Measurements from ENCODE around the gene NSMF. TPM values are rescaled to one million over a fixed set of nuclear protein-coding genes. Genes with fewer than 3 reads are reported as not detected.

NSMF gene
- total RNA-seq, 1 donor = 22.4 TPM

DNA sequence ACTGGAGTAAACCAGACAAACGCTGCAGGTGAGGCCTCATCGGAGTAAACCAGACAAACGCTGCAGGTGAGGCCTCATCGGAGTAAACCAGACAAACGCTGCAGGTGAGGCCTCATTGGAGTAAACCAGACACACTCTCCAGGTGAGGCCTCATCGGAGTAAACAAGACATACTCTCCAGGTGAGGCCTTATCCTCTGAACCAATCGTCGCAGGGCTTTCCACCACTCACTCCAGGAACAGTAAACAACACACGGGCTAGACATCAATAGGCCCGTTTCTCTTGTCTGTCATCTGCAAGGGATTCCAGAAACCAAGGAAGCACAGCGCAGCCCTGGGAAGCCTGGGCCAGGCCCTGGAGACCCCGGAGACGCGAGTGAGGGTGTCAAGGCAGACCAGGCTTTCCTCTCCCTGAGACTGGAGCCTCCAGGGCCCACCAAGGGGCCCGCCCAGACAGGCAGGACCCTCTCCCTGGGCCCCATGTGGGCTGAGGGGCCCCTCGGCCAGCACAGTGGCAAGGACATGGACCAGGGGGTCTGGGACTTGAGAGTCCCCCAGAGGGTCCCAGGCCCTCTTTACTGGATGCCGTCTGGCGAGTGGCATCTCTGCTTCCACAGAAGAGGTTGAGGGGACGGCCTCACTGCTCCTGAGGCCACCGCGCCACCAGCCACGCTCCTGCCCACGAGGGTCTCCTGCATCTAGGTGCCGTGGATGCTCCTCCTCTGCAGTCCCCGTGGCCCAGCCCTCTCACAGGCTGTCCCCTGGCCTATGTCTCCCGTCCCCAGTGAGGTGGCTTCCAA is 26.4 kb upstream of the NSMF start:
- H3K79me2 ChIP-seq (ENCODE audit: insufficient read depth, low read length) = no peaks in the 10 kb centered on the region
- DNase-seq (ENCODE audit: insufficient read length, low spot score, missing footprints) = peak; percentile 63
- H4K20me1 ChIP-seq (ENCODE audit: insufficient read depth, low read length) = no peaks in the 10 kb centered on the region
- H3K4me2 ChIP-seq (ENCODE audit: insufficient read depth, low read length) = no peak overlapping the region
- H3K9me3 ChIP-seq (ENCODE audit: low read depth, low read length) = no peaks in the 10 kb centered on the region
- TF ChIP-seq, protein P1, sequence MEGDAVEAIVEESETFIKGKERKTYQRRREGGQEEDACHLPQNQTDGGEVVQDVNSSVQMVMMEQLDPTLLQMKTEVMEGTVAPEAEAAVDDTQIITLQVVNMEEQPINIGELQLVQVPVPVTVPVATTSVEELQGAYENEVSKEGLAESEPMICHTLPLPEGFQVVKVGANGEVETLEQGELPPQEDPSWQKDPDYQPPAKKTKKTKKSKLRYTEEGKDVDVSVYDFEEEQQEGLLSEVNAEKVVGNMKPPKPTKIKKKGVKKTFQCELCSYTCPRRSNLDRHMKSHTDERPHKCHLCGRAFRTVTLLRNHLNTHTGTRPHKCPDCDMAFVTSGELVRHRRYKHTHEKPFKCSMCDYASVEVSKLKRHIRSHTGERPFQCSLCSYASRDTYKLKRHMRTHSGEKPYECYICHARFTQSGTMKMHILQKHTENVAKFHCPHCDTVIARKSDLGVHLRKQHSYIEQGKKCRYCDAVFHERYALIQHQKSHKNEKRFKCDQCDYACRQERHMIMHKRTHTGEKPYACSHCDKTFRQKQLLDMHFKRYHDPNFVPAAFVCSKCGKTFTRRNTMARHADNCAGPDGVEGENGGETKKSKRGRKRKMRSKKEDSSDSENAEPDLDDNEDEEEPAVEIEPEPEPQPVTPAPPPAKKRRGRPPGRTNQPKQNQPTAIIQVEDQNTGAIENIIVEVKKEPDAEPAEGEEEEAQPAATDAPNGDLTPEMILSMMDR (IDR thresholded peaks at IDR 0.05; ENCODE audit: extremely low read depth, low read depth, low read length) = no peak
- H3K36me3 ChIP-seq (ENCODE audit: insufficient read depth, low read length) = no peaks in the 10 kb centered on the region
- peaks cover 8% of the 10 kb centered on the region for H3K4me1 ChIP-seq (ENCODE audit: insufficient read depth, low read length)
- H2AFZ ChIP-seq (ENCODE audit: low read length) = no peak overlapping the region
- no peak overlapping the region for H3K4me3 ChIP-seq (ENCODE audit: insufficient read depth, low read length)
- no peak overlapping the region for H3K27ac ChIP-seq (ENCODE audit: low read depth, low read length)
- H3K27me3 ChIP-seq (ENCODE audit: insufficient read depth, low read length) = no peaks in the 10 kb centered on the region

DNA sequence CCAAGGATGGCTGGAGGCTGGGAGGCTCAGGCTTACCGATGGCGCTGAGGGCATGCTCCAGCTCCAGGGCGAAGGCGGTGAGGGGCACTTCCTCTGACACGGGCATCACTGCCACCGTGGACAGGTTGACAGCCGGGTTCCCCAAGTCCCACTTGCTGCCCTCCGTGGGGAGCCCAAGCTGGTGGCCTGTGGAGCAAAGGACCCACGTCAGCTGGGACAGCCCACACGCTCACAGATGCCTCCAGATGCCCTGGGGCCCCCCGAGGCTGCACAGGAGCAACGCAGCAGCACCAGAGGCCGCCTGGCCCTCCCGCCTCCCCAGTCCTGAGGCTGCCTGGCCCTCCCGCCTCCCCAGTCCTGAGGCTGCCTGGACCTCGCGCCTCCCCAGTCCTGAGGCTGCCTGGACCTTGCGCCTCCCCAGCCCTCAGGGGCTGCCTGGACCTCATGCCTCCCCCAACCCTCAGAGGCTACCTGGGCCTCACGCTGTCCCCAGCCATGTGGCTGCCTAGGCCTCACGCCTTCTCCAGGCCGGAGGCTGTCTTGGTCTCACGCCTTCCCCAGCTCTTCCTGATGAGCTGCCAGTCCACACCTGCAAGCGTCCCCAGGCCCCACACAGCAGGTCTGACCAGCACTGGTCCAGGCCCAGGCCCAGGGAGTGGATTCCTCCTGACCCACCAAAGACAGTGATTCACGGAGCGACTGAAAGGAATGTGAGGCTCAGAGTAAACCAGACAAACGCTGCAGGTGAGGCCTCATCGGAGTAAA is 25.6 kb upstream of the NSMF start:
- DNase-seq (ENCODE audit: insufficient read length, low spot score, missing footprints) = peak; percentile 70
- Histone ChIP-seq H3K79me2 (ENCODE audit: insufficient read depth, low read length) (no peaks in the 10 kb centered on the region), H3K36me3 (ENCODE audit: insufficient read depth, low read length) (no peaks in the 10 kb centered on the region), H4K20me1 (ENCODE audit: insufficient read depth, low read length) (no peaks in the 10 kb centered on the region), H3K9me3 (ENCODE audit: low read depth, low read length) (no peaks in the 10 kb centered on the region), H3K4me2 (ENCODE audit: insufficient read depth, low read length) (no peak overlapping the region), H3K4me1 (ENCODE audit: insufficient read depth, low read length) (peaks cover 8% of the 10 kb centered on the region), H3K27ac (ENCODE audit: low read depth, low read length) (no peak overlapping the region), H2AFZ (ENCODE audit: low read length) (no peak overlapping the region), H3K27me3 (ENCODE audit: insufficient read depth, low read length) (no peaks in the 10 kb centered on the region), H3K4me3 (ENCODE audit: insufficient read depth, low read length) (no peak overlapping the region)
- TF ChIP-seq, protein P1 (IDR thresholded peaks at IDR 0.05; ENCODE audit: extremely low read depth, low read depth, low read length) = no peak

DNA sequence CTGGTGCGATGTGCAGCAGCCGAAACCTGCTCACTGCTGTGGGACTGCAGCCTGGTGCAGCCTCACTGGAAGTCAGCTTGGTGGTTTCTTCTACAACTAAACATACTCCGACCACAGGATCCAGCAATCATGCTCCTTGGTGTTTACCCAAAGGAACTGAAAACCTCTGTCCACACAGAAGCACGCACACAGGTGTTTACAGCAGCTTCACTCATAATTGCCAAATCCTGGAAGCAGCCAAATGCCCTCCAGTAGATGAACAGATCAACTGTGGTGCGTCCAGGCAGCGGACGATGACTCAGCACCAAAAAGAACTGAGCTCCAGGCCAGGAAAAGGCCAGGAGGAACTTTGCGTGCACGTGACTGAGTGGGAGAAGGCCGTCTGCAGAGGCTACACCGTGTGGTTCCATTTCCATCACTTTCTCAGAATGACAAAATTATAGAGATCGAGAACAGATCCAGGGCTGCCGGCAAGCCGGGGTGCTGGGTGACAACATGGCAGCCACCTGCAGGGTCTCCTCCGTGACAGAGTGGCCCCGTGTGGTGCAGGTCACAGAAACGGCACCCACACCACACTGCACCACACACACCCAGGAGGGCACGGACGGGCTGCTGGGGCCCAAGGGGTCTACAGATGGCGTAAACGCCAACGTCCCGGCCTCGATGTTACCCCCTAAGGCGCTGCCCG is 23.1 kb upstream of the NSMF start:
- H3K4me1 ChIP-seq (ENCODE audit: insufficient read depth, low read length) = peaks cover 8% of the 10 kb centered on the region
- H2AFZ ChIP-seq (ENCODE audit: low read length) = peak overlapping the region; percentile 49
- H3K79me2 ChIP-seq (ENCODE audit: insufficient read depth, low read length) = no peaks in the 10 kb centered on the region
- TF ChIP-seq, protein P1 (IDR thresholded peaks at IDR 0.05; ENCODE audit: extremely low read depth, low read depth, low read length) = no peak
- no peaks in the 10 kb centered on the region for H3K27me3 ChIP-seq (ENCODE audit: insufficient read depth, low read length)
- no peaks in the 10 kb centered on the region for H3K9me3 ChIP-seq (ENCODE audit: low read depth, low read length)
- H4K20me1 ChIP-seq (ENCODE audit: insufficient read depth, low read length) = no peaks in the 10 kb centered on the region
- DNase-seq (ENCODE audit: insufficient read length, low spot score, missing footprints) = peak; percentile 99
- H3K4me2 ChIP-seq (ENCODE audit: insufficient read depth, low read length) = peak overlapping the region; percentile 33
- H3K27ac ChIP-seq (ENCODE audit: low read depth, low read length) = no peak overlapping the region
- peak overlapping the region; percentile 2 for H3K4me3 ChIP-seq (ENCODE audit: insufficient read depth, low read length)
- H3K36me3 ChIP-seq (ENCODE audit: insufficient read depth, low read length) = no peaks in the 10 kb centered on the region
